Inferior parietal cortex (tissue), 1 donor: Measurements from ENCODE around the gene OR10S1.
"Not testable (repeated sequence)": the region's sequence is repeated elsewhere in the genome, so short reads cannot be mapped to it uniquely, and the experiment has no call there.

Experiments
- DNase-seq: peaks from one replicate; pipeline ENCODE4 v3.0.0-alpha.2; 2016; ENCODE audit errors: extremely low spot score

OR10S1 gene

GRCh38 chr11:123977731-123978347, at the start of gene OR10S1:
Gene OR10S1, minus strand, starts transcription at chr11:123977781. Its CDS starts 117 bp downstream, at chr11:123977664.
- DNase-seq: no peak

- no peak for DNase-seq
Measured at GRCh38 chr11:124026498-124026897, 48.9 kb upstream of the OR10S1 start, which contains the start of gene OR10G8. Gene OR10G8, plus strand, starts transcription at chr11:124026798. Its CDS starts 2,825 bp downstream, at chr11:124029623.

GRCh38 chr11:124015837-124016236, 38.3 kb upstream of the OR10S1 start:
- not testable (repeated sequence) for DNase-seq

- no peak for DNase-seq
Measured at GRCh38 chr11:124012697-124013096, 35.1 kb upstream of the OR10S1 start, which contains the start of gene OR10G4. Gene OR10G4, plus strand, starts transcription at chr11:124012997. Its CDS starts 2,578 bp downstream, at chr11:124015575.

- DNase-seq: no peak
Measured at GRCh38 chr11:123995119-123995518, 17.5 kb upstream of the OR10S1 start, which contains the start of gene OR10G6. Gene OR10G6, minus strand, starts transcription at chr11:123995161. Its CDS starts 0 bp downstream, at chr11:123995161.

GRCh38 chr11:123979311-123979710, 1.7 kb upstream of the OR10S1 start:
- DNase-seq: no peak

- DNase-seq: no peak
Measured at GRCh38 chr11:123976770-123977560, 616 bp downstream of the OR10S1 start.

- DNase-seq: no peak
Measured at GRCh38 chr11:123973816-123974215, 3.8 kb downstream of the OR10S1 start.

- DNase-seq: no peak
Measured at GRCh38 chr11:123956752-123957151, 20.8 kb downstream of the OR10S1 start.

GRCh38 chr11:123945132-123945531, 32.4 kb downstream of the OR10S1 start:
- no peak for DNase-seq

GRCh38 chr11:123943738-123944137, 33.8 kb downstream of the OR10S1 start, which contains the start of gene OR6T1:
Gene OR6T1, minus strand, starts transcription at chr11:123943838. Its CDS starts 0 bp downstream, at chr11:123943838.
- DNase-seq: no peak

GRCh38 chr11:123942413-123942812, 35.2 kb downstream of the OR10S1 start:
- no peak for DNase-seq

- DNase-seq: no peak
Measured at GRCh38 chr11:123939317-123939716, 38.3 kb downstream of the OR10S1 start, which contains the start of gene OR4D5. Gene OR4D5, plus strand, starts transcription at chr11:123939617. Its CDS starts 0 bp downstream, at chr11:123939617.
